PC-9 (cell line): ENCODE measurements around the gene PLEKHJ1.

Experiments used
- CTCF ChIP-seq: fragments of 200-600 bp; sonication (generic); conservative IDR thresholded peaks from 2 replicates; pipeline ENCODE4 v1.6.1; 2017; ENCODE audit warnings: mixed run types, antibody characterized with exemption, mild to moderate bottlenecking, moderate library complexity
- EZH2 ChIP-seq: fragments of 200-600 bp; sonication (generic); IDR thresholded peaks from 2 replicates; pipeline ENCODE4 v1.8.0; 2017; ENCODE audit warnings: antibody characterized with exemption, low read depth

DNA sequence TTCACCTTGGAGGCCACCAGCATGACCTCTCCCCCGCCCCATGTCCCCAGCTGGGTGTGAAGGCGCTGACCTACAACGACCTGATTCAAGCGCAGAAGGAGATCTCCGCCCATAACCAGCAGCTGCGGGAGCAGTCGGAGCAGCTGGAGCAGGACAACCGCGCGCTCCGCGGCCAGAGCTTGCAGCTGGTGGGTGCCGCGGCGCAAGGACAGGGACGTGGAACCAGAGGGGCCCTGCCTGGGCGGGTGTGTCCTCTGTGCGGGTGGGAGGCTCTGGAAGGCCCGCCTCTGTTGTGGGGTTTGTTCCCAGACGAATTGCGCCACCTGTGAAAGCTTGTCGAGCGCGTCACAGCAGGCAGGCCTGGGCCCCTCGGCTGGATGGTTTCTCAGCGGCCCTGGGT, 22.3 kb downstream of the PLEKHJ1 start:
- TF ChIP-seq EZH2, result no peak
- no peak for TF ChIP-seq CTCF
